ENCODE measurements around the gene RALGPS1. TPM values are rescaled to one million over a fixed set of nuclear protein-coding genes. Genes with fewer than 3 reads are reported as not detected.

Gene RALGPS1
- polyA plus RNA-seq, 3 donors: 23.3 to 32.3 (median 23.3) TPM

- no peak for DNase-seq (ENCODE audit: extremely low read depth in 1 of 11, low read depth in 9 of 11, low spot score in 4 of 11)
Measured at GRCh38 chr9:127084076-127085039, 169.8 kb downstream of the RALGPS1 start.

- no peak for DNase-seq (ENCODE audit: extremely low read depth in 1 of 11, low read depth in 9 of 11, low spot score in 4 of 11)
Measured at GRCh38 chr9:127085186-127085585, 170.6 kb downstream of the RALGPS1 start.

- DNase-seq (ENCODE audit: extremely low read depth in 1 of 11, low read depth in 9 of 11, low spot score in 4 of 11): no peak
Measured at GRCh38 chr9:127086771-127087170, 172.2 kb downstream of the RALGPS1 start.

GRCh38 chr9:127087411-127087810 lies 172.8 kb downstream of the RALGPS1 start:
- no peak for DNase-seq (ENCODE audit: extremely low read depth in 1 of 11, low read depth in 9 of 11, low spot score in 4 of 11)

GRCh38 chr9:127087836-127088235 lies 173.3 kb downstream of the RALGPS1 start:
- DNase-seq (ENCODE audit: extremely low read depth in 1 of 11, low read depth in 9 of 11, low spot score in 4 of 11): no peak

GRCh38 chr9:127088724-127089615 lies 174.4 kb downstream of the RALGPS1 start:
- no peak for DNase-seq (ENCODE audit: extremely low read depth in 1 of 11, low read depth in 9 of 11, low spot score in 4 of 11)

GRCh38 chr9:127089631-127090081 lies 175.1 kb downstream of the RALGPS1 start:
- no peak for DNase-seq (ENCODE audit: extremely low read depth in 1 of 11, low read depth in 9 of 11, low spot score in 4 of 11)

GRCh38 chr9:127090341-127090985 lies 175.9 kb downstream of the RALGPS1 start:
- DNase-seq (ENCODE audit: extremely low read depth in 1 of 11, low read depth in 9 of 11, low spot score in 4 of 11): no peak

GRCh38 chr9:127091526-127091925 lies 176.9 kb downstream of the RALGPS1 start:
- no peak for DNase-seq (ENCODE audit: extremely low read depth in 1 of 11, low read depth in 9 of 11, low spot score in 4 of 11)

- DNase-seq (ENCODE audit: extremely low read depth in 1 of 11, low read depth in 9 of 11, low spot score in 4 of 11): no peak
Measured at GRCh38 chr9:127092041-127092608, 177.5 kb downstream of the RALGPS1 start.

- DNase-seq (ENCODE audit: extremely low read depth in 1 of 11, low read depth in 9 of 11, low spot score in 4 of 11): no peak
Measured at GRCh38 chr9:127093319-127094020, 178.9 kb downstream of the RALGPS1 start.

- no peak for DNase-seq (ENCODE audit: extremely low read depth in 1 of 11, low read depth in 9 of 11, low spot score in 4 of 11)
Measured at GRCh38 chr9:127095411-127095810, 180.8 kb downstream of the RALGPS1 start.

GRCh38 chr9:127096208-127096607 lies 181.6 kb downstream of the RALGPS1 start:
- no peak for DNase-seq (ENCODE audit: extremely low read depth in 1 of 11, low read depth in 9 of 11, low spot score in 4 of 11)

GRCh38 chr9:127097683-127098082 lies 183.1 kb downstream of the RALGPS1 start:
- DNase-seq (ENCODE audit: extremely low read depth in 1 of 11, low read depth in 9 of 11, low spot score in 4 of 11): no peak

GRCh38 chr9:127098916-127099553 lies 184.5 kb downstream of the RALGPS1 start:
- no peak for DNase-seq (ENCODE audit: extremely low read depth in 1 of 11, low read depth in 9 of 11, low spot score in 4 of 11)

GRCh38 chr9:127099664-127100063 lies 185.1 kb downstream of the RALGPS1 start:
- DNase-seq (ENCODE audit: extremely low read depth in 1 of 11, low read depth in 9 of 11, low spot score in 4 of 11): no peak

- DNase-seq (ENCODE audit: extremely low read depth in 1 of 11, low read depth in 9 of 11, low spot score in 4 of 11): no peak
Measured at GRCh38 chr9:127102176-127102575, 187.6 kb downstream of the RALGPS1 start.

- DNase-seq (ENCODE audit: extremely low read depth in 1 of 11, low read depth in 9 of 11, low spot score in 4 of 11): no peak
Measured at GRCh38 chr9:127102788-127103187, 188.2 kb downstream of the RALGPS1 start.

Measured in renal cortex interstitium (tissue), 11 donors.